KMS-11 (cell line): ENCODE measurements around the gene FLYWCH1.

Experiments used
- H2AFZ ChIP-seq: fragments of 200-600 bp; sonication (generic); 2 replicates; pipeline ENCODE4 v1.6.1; 2016; ENCODE audit warnings: antibody characterized with exemption, mixed run types, low read depth
- H3K27ac ChIP-seq: fragments of 200-600 bp; sonication (generic); 2 replicates; pipeline ENCODE4 v1.6.1; 2016; ENCODE audit warnings: mild to moderate bottlenecking, mixed run types
- H3K27me3 ChIP-seq: fragments of 200-600 bp; sonication (generic); 2 replicates; pipeline ENCODE4 v1.6.1; 2017; ENCODE audit warnings: mild to moderate bottlenecking, low read depth, mixed run types, moderate library complexity; ENCODE audit not compliant: insufficient read depth
- H3K36me3 ChIP-seq: fragments of 200-600 bp; sonication (generic); 2 replicates; pipeline ENCODE4 v1.6.1; 2017; ENCODE audit warnings: mild to moderate bottlenecking, mixed run types; ENCODE audit not compliant: insufficient read depth
- H3K4me1 ChIP-seq: fragments of 200-600 bp; sonication (generic); 2 replicates; pipeline ENCODE4 v1.6.1; 2016; ENCODE audit warnings: mild to moderate bottlenecking, low read depth, mixed run types; ENCODE audit not compliant: poor library complexity, severe bottlenecking
- H3K4me2 ChIP-seq: fragments of 200-600 bp; sonication (generic); 2 replicates; pipeline ENCODE4 v1.7.0; 2016; ENCODE audit warnings: mild to moderate bottlenecking, mixed run types
- H3K4me3 ChIP-seq: fragments of 200-600 bp; sonication (generic); IDR thresholded peaks from 2 replicates; pipeline ENCODE4 v1.6.1; 2017; ENCODE audit warnings: low read depth, low read length, mixed read lengths; ENCODE audit not compliant: insufficient read depth
- H3K79me2 ChIP-seq: fragments of 200-600 bp; sonication (generic); 2 replicates; pipeline ENCODE4 v1.6.1; 2016; ENCODE audit warnings: low read depth, mixed run types; ENCODE audit not compliant: insufficient read depth
- H3K9ac ChIP-seq: fragments of 200-600 bp; sonication (generic); 2 replicates; pipeline ENCODE4 v1.6.1; 2016; ENCODE audit warnings: mild to moderate bottlenecking, mixed run types
- H4K20me1 ChIP-seq: fragments of 200-600 bp; sonication (generic); 2 replicates; pipeline ENCODE4 v1.6.1; 2016; ENCODE audit warnings: mild to moderate bottlenecking, mixed run types; ENCODE audit not compliant: insufficient read depth
- CTCF ChIP-seq: fragments of 200-600 bp; sonication (generic); conservative IDR thresholded peaks from 2 replicates; pipeline ENCODE4 v1.6.1; 2017; ENCODE audit warnings: low read depth, mild to moderate bottlenecking, antibody characterized with exemption, low read length, moderate library complexity, mixed read lengths

The FLYWCH1 gene

GRCh38 chr16:2946649-2947048 is 34.9 kb downstream of the FLYWCH1 start:
- no peak for TF ChIP-seq CTCF
- H3K79me2 ChIP-seq: no peaks in the 10 kb centered on the region
- no peak overlapping the region for H3K27ac ChIP-seq
- H2AFZ ChIP-seq: no peak overlapping the region
- no peak overlapping the region for H3K4me2 ChIP-seq
- H3K27me3 ChIP-seq: no peaks in the 10 kb centered on the region
- no peak overlapping the region for H3K9ac ChIP-seq
- H3K4me3 ChIP-seq: no peak overlapping the region
- no peaks in the 10 kb centered on the region for H3K4me1 ChIP-seq
- H3K36me3 ChIP-seq: no peaks in the 10 kb centered on the region
- no peaks in the 10 kb centered on the region for H4K20me1 ChIP-seq

DNA sequence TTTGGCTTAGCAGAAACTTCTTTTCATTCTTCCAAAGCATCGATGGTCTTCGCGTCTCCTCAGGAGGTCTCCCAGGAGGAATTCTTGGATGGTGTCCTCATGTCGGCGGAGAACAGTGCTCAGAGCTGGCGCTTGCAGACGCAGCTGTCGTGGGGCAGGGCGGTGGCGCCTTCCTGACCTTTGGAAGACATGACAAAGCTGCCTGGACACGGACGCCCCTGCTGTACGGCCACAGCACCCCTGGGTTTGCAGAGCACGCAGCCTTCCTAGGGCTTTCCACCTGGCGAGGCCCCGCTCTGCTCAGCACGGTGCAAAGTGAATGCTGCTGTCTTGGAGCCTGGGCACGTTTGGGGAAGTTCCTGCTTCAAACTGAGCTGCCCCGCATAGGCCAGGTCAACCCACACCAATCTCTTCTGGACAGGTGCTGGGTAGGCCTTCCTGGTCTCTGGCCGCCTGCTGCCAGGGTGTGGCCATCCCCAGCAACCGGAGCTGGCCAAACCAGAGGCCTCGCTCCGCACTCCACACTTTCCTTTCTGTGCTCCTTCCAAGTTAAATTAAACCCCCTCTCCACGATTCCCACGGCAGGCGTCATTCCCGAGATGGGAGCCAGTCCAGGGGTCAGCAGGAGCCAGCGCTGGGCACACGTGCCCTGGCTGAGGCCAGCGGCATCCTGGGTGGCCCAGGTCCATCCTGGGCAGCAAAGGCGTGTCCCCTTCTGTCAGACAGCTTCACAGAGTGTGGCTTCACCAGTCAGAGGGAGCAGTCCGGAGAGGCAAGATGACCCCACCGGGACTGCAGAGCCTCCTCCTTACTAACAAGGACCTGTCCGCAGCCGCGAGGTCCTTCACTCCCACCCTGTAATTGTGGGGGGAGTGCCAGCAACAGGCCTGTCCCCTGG is 37.3 kb downstream of the FLYWCH1 start:
- Histone ChIP-seq H3K4me1 (peaks cover 21% of the 10 kb centered on the region), H4K20me1 (no peaks in the 10 kb centered on the region), H3K9ac (no peak overlapping the region), H3K27me3 (peaks cover 21% of the 10 kb centered on the region), H2AFZ (no peak overlapping the region), H3K79me2 (no peaks in the 10 kb centered on the region), H3K4me2 (no peak overlapping the region), H3K4me3 (no peak overlapping the region), H3K27ac (no peak overlapping the region), H3K36me3 (no peaks in the 10 kb centered on the region)
- TF ChIP-seq CTCF: no peak

- Histone ChIP-seq H3K27ac (no peak overlapping the region), H3K36me3 (no peaks in the 10 kb centered on the region), H3K4me3 (no peak overlapping the region), H3K4me2 (no peak overlapping the region), H3K79me2 (no peaks in the 10 kb centered on the region), H3K9ac (no peak overlapping the region), H3K27me3 (peaks cover 26% of the 10 kb centered on the region), H3K4me1 (peaks cover 27% of the 10 kb centered on the region), H4K20me1 (no peaks in the 10 kb centered on the region), H2AFZ (no peak overlapping the region)
- TF ChIP-seq CTCF: no peak
Measured at GRCh38 chr16:2949705-2950352, 38.1 kb downstream of the FLYWCH1 start.

DNA sequence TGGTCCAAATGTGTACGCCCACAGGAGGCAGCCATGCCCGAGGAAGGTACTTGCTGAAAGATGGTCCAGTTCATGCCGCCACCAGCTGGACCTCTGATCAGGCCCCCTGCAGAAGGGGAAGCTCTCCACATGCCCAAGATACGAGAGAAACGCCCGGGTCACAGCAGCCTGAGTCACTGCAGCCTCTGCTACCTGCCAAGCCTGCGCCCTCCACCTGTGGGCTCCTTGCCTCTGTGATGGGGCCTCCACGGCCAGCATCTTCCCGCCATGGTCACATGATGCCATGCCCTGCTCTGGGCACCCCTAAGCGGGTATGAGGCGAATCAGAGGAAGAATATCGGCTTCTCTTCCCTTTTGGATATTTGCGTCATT is 38.6 kb downstream of the FLYWCH1 start:
- Histone ChIP-seq H3K27ac (no peak overlapping the region), H3K27me3 (peaks cover 26% of the 10 kb centered on the region), H3K4me1 (peaks cover 27% of the 10 kb centered on the region), H3K4me3 (no peak overlapping the region), H4K20me1 (no peaks in the 10 kb centered on the region), H3K36me3 (no peaks in the 10 kb centered on the region), H3K79me2 (no peaks in the 10 kb centered on the region), H3K4me2 (no peak overlapping the region), H3K9ac (no peak overlapping the region), H2AFZ (no peak overlapping the region)
- TF ChIP-seq CTCF: no peak
